SK-N-SH (cell line): ENCODE measurements around the gene SKIC8.

Experiments used
- CTCF ChIP-seq: fragments of 200-600 bp; sonication (generic); IDR thresholded peaks from 2 replicates; pipeline ENCODE4 v1.6.1; 2017; ENCODE audit warnings: antibody characterized with exemption, mild to moderate bottlenecking, moderate library complexity
- ELF1 ChIP-seq: IDR thresholded peaks from 2 replicates; pipeline ENCODE4 v1.4.0; 2012
- JUND ChIP-seq: IDR thresholded peaks from 2 replicates; pipeline ENCODE4 v1.4.0; 2012
- NRF1 ChIP-seq: IDR thresholded peaks from 2 replicates; pipeline ENCODE4 v1.6.1; 2012; ENCODE audit warnings: low read depth, mild to moderate bottlenecking, low read length
- RXRA ChIP-seq: IDR thresholded peaks from 2 replicates; pipeline ENCODE4 v1.4.0; 2012; ENCODE audit warnings: low read depth, mild to moderate bottlenecking, borderline replicate concordance
- SIN3A ChIP-seq: IDR thresholded peaks from 2 replicates; pipeline ENCODE4 v1.6.1; 2012; ENCODE audit warnings: low read depth, mild to moderate bottlenecking, low read length, moderate library complexity, borderline replicate concordance
- USF2 ChIP-seq: fragments of 150-350 bp; IDR thresholded peaks from 2 replicates; pipeline ENCODE4 v1.6.1; 2017; ENCODE audit warnings: antibody characterized with exemption, low read length, low read depth, borderline replicate concordance
- TF ChIP-seq, protein P1 (sequence below): IDR thresholded peaks from 2 replicates; pipeline ENCODE4 v1.6.1; 2012; ENCODE audit warnings: mild to moderate bottlenecking, low read depth, low read length, moderate library complexity

- TF ChIP-seq SIN3A (no peak), CTCF (no peak), ELF1 (no peak), JUND (no peak), USF2 (no peak), NRF1 (no peak), RXRA (no peak)
- TF ChIP-seq, protein P1, sequence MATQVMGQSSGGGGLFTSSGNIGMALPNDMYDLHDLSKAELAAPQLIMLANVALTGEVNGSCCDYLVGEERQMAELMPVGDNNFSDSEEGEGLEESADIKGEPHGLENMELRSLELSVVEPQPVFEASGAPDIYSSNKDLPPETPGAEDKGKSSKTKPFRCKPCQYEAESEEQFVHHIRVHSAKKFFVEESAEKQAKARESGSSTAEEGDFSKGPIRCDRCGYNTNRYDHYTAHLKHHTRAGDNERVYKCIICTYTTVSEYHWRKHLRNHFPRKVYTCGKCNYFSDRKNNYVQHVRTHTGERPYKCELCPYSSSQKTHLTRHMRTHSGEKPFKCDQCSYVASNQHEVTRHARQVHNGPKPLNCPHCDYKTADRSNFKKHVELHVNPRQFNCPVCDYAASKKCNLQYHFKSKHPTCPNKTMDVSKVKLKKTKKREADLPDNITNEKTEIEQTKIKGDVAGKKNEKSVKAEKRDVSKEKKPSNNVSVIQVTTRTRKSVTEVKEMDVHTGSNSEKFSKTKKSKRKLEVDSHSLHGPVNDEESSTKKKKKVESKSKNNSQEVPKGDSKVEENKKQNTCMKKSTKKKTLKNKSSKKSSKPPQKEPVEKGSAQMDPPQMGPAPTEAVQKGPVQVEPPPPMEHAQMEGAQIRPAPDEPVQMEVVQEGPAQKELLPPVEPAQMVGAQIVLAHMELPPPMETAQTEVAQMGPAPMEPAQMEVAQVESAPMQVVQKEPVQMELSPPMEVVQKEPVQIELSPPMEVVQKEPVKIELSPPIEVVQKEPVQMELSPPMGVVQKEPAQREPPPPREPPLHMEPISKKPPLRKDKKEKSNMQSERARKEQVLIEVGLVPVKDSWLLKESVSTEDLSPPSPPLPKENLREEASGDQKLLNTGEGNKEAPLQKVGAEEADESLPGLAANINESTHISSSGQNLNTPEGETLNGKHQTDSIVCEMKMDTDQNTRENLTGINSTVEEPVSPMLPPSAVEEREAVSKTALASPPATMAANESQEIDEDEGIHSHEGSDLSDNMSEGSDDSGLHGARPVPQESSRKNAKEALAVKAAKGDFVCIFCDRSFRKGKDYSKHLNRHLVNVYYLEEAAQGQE = no peak
These were observed 41.0 kb upstream of the SKIC8 start, which contains the start of gene CRABP1 for GRCh38 chr15:78340231-78341056.
